Kidney (tissue), 22 donors: ENCODE measurements around the gene GSTM4. TPM values are rescaled to one million over a fixed set of nuclear protein-coding genes. Genes with fewer than 3 reads are reported as not detected.

Source experiments
- DNase-seq, 5 donors: peaks; one replicate each; pipeline ENCODE4 v3.0.0-alpha.2; 2013 to 2020
- FAIRE-seq: peaks from 2 replicates; lab custom pipeline; 2012; peaks lifted over from hg19 to GRCh38; lab: Jason Lieb, UNC
- H3K27ac ChIP-seq, 2 donors: one replicate each; pipeline ENCODE4 v1.7.0; 2013; ENCODE audit warnings: low read depth in 2 of 2, low read length in 2 of 2, inconsistent platforms in 1 of 2
- H3K27me3 ChIP-seq: one replicate; pipeline ENCODE4 v1.7.1; 2013; ENCODE audit warnings: low read length, inconsistent platforms; ENCODE audit not compliant: control insufficient read depth, insufficient read depth
- H3K36me3 ChIP-seq, 3 donors: one replicate each; pipeline versions ENCODE4 v1.7.0 to v1.7.1; 2013; ENCODE audit warnings: low read length in 3 of 3, control low read depth in 1 of 3, inconsistent platforms in 1 of 3; ENCODE audit not compliant: insufficient read depth in 3 of 3, control insufficient read depth in 2 of 3
- H3K4me1 ChIP-seq, 3 donors: one replicate each; pipeline versions ENCODE4 v1.7.0 to v1.7.1; 2013; ENCODE audit warnings: low read length in 3 of 3, inconsistent platforms in 1 of 3, low read depth in 1 of 3; ENCODE audit not compliant: control insufficient read depth in 2 of 3, insufficient read depth in 2 of 3
- H3K4me3 ChIP-seq, 3 donors: one replicate each; pipeline versions ENCODE4 v1.7.0 to v1.8.1; 2013; ENCODE audit warnings: low read length in 3 of 3, control low read depth in 1 of 3, inconsistent platforms in 1 of 3
- H3K9ac ChIP-seq, 3 donors: one replicate each; pipeline versions ENCODE4 v1.7.0 to v1.7.1; 2013; ENCODE audit warnings: low read length in 3 of 3, control low read depth in 1 of 3, inconsistent platforms in 1 of 3
- H3K9me3 ChIP-seq, 3 donors: one replicate each; pipeline versions ENCODE4 v1.7.0 to v1.7.1; 2013; ENCODE audit warnings: low read length in 3 of 3, control low read depth in 1 of 3, inconsistent platforms in 1 of 3; ENCODE audit not compliant: control insufficient read depth in 2 of 3, insufficient read depth in 1 of 3
- intact Hi-C: fragments of 100-400 bp; cut with DNase I; formaldehyde crosslinking; loops from one replicate; pipeline ENCODE4 v1.11.1; 2022
- long read RNA-seq, 10 donors: library from polyadenylated mRNA in 1 of 10; unstranded in 1 of 10; transcript quantifications; one replicate each; pipeline ENCODE4 v2.0.0 and lab custom pipeline, GENCODE V29; 2021 to 2026
- polyA plus RNA-seq: library from polyadenylated mRNA; stranded (reverse); fragments of 350-450 nt; fragmentation: Illumina TruSeq; extraction: RNeasy Lipid Tissue Mini Kit (QIAGEN cat#74804); gene quantifications from one replicate; pipeline ENCODE4 v1.2.3, GENCODE V29; 2014; ENCODE audit warnings: low read depth, low replicate concordance; ENCODE audit not compliant: insufficient read depth
- total RNA-seq: library from RNA; stranded (reverse); fragmentation: NEBNext Ultra II Directional; extraction: Animal tissue kit (Norgen Biotek cat#: 25700); gene quantifications from one replicate; pipeline ENCODE4 v1.2.1, GENCODE V29; 2021
- TF ChIP-seq, protein P1 (sequence below): IDR thresholded peaks from 3 replicates; pipeline ENCODE4 v1.5.1; 2012; ENCODE audit warnings: mild to moderate bottlenecking, moderate library complexity, borderline replicate concordance; ENCODE audit not compliant: insufficient read depth; ENCODE audit errors: extremely low read depth
- donor health status: control.
- donor health status: control.
- donor health status: control.
- donor health status: control.
- donor health status: control.
- donor health status: DM: yes; HTN: yes; CAD: no.
- donor health status: Normal renal cell carcinoma (clear cell type).

GSTM4 gene
- total RNA-seq: 34.0 TPM
- 117 TPM for polyA plus RNA-seq
- long read RNA-seq, donor 1, transcript GSTM4-204 (8 exons, 1,412 nt): major isoform, 9 of 12 reads
- long read RNA-seq, donor 1, partial matches to known transcripts: 0 of 12 reads
- long read RNA-seq, donor 1, other reads (novel, unspliced or antisense): 0 of 12 reads
- long read RNA-seq, donor 2, transcript GSTM4-204 (8 exons, 1,412 nt): major isoform, 18 of 240 reads
- long read RNA-seq, donor 2, partial matches to known transcripts: 103 of 240 reads
- long read RNA-seq, donor 2, other reads (novel, unspliced or antisense): 116 of 240 reads
- long read RNA-seq, donor 3, transcript GSTM4-201 (8 exons, 1,321 nt): minor isoform, 7 of 24 reads
- long read RNA-seq, donor 3, transcript GSTM4-204 (8 exons, 1,412 nt): major isoform, 17 of 24 reads
- long read RNA-seq, donor 3, partial matches to known transcripts: 0 of 24 reads
- long read RNA-seq, donor 3, other reads (novel, unspliced or antisense): 0 of 24 reads
- long read RNA-seq, donor 4, transcript GSTM4-204 (8 exons, 1,412 nt): major isoform, 9 of 10 reads
- long read RNA-seq, donor 4, partial matches to known transcripts: 0 of 10 reads
- long read RNA-seq, donor 4, other reads (novel, unspliced or antisense): 0 of 10 reads
- long read RNA-seq, donor 5, partial matches to known transcripts: 0 of 2 reads
- long read RNA-seq, donor 5, other reads (novel, unspliced or antisense): 0 of 2 reads
- long read RNA-seq, donor 6, transcript GSTM4-204 (8 exons, 1,412 nt): major isoform, 11 of 26 reads
- long read RNA-seq, donor 6, transcript GSTM4-201 (8 exons, 1,321 nt): minor isoform, 8 of 26 reads
- long read RNA-seq, donor 6, partial matches to known transcripts: 6 of 26 reads
- long read RNA-seq, donor 6, other reads (novel, unspliced or antisense): 0 of 26 reads
- long read RNA-seq, donor 7, transcript GSTM4-204 (8 exons, 1,412 nt): major isoform, 9 of 27 reads
- long read RNA-seq, donor 7, partial matches to known transcripts: 7 of 27 reads
- long read RNA-seq, donor 7, other reads (novel, unspliced or antisense): 7 of 27 reads
- long read RNA-seq, donor 8, transcript GSTM4-204 (8 exons, 1,412 nt): major isoform, 14 of 302 reads
- long read RNA-seq, donor 8, partial matches to known transcripts: 162 of 302 reads
- long read RNA-seq, donor 8, other reads (novel, unspliced or antisense): 123 of 302 reads
- long read RNA-seq, donor 9, transcript GSTM4-204 (8 exons, 1,412 nt): major isoform, 9 of 17 reads
- long read RNA-seq, donor 9, partial matches to known transcripts: 5 of 17 reads
- long read RNA-seq, donor 9, other reads (novel, unspliced or antisense): 0 of 17 reads
- long read RNA-seq, donor 10, transcript GSTM4-204 (8 exons, 1,412 nt): major isoform, 5 of 8 reads
- long read RNA-seq, donor 10, partial matches to known transcripts: 0 of 8 reads
- long read RNA-seq, donor 10, other reads (novel, unspliced or antisense): 0 of 8 reads

GRCh38 chr1:109655615-109656519 lies at the start of gene GSTM4:
Gene GSTM4 (plus strand): TSS chr1:109656099. CDS start chr1:109656390, 291 bp downstream.
- Histone ChIP-seq H3K9ac (peak within 1 kb of the TSS; percentile 72 to 95 (median 91)), H3K27ac (peak within 1 kb of the TSS; percentile 92 to 94), H3K4me3 (peak within 1 kb of the TSS; percentile 74 to 95 (median 90)), H3K4me1 (peaks cover 0 to 27% (median 12%) of the 10 kb centered on the region in 3 donors), H3K36me3 (peaks cover 0 to 15% (median 3%) of the 10 kb centered on the region in 3 donors), H3K9me3 (no peaks in the 10 kb centered on the region), H3K27me3 (no peaks in the 10 kb centered on the region)
- intact Hi-C loops: no loop called here
- TF ChIP-seq, protein P1, sequence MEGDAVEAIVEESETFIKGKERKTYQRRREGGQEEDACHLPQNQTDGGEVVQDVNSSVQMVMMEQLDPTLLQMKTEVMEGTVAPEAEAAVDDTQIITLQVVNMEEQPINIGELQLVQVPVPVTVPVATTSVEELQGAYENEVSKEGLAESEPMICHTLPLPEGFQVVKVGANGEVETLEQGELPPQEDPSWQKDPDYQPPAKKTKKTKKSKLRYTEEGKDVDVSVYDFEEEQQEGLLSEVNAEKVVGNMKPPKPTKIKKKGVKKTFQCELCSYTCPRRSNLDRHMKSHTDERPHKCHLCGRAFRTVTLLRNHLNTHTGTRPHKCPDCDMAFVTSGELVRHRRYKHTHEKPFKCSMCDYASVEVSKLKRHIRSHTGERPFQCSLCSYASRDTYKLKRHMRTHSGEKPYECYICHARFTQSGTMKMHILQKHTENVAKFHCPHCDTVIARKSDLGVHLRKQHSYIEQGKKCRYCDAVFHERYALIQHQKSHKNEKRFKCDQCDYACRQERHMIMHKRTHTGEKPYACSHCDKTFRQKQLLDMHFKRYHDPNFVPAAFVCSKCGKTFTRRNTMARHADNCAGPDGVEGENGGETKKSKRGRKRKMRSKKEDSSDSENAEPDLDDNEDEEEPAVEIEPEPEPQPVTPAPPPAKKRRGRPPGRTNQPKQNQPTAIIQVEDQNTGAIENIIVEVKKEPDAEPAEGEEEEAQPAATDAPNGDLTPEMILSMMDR: peak; percentile 12
- FAIRE-seq (no peak), DNase-seq (peak; percentile 90 to 95 (median 93))

DNA sequence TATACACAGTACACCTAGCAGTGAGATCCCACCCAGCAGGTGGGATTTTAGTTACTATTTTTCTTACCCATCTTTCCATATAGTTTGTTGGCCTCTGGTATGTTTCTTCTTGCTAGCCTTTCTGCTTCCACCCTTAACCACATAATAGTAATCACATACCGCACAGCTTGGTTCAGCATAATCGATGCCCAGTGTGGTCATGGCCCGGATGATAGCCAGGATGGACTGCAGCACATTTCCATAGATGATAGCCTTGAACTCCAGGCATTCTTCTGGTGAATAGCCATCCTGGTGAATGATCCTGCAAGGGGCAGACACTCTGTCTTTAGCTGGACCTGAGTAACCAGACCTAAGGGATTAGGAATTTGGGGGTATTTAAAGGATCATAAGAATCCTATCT lies 46.0 kb upstream of the GSTM4 start:
- Histone ChIP-seq H3K36me3 (no peaks in the 10 kb centered on the region), H3K4me3 (no peak overlapping the region), H3K9ac (no peak overlapping the region), H3K4me1 (peaks cover 0 to 4% (median 2%) of the 10 kb centered on the region in 3 donors), H3K27me3 (no peaks in the 10 kb centered on the region), H3K27ac (no peak overlapping the region), H3K9me3 (no peaks in the 10 kb centered on the region)
- FAIRE-seq (no peak), DNase-seq (no peak)
- intact Hi-C loops: no loop called here
- TF ChIP-seq, protein P1: no peak
